ENCODE results near the gene TARBP2.
"Not testable (repeated sequence)": the region's sequence is repeated elsewhere in the genome, so short reads cannot be mapped to it uniquely, and the experiment has no call there.

Gene TARBP2

DNA sequence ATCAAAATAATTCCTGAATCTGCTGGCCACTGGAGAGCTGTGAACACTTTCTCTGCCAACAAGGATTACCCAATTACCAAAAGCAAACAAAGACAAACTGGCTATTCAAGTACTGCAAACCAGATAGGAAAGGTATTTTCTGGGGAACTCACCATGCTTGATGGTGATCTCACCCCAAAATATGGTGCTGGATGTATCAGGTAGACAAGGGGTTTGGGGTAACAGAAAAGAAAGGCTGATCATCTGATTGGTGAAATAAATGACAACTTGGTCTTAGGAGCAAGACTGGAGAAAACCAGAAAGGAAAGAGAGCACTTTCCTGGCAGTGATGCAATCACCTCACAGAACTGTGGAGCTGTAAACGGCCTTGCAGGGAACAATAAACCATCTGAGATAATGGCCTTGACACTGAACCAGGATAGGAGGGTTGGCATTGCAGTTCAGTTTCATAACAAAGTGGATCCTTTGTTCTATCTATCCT, 37.2 kb downstream of the TARBP2 start:
- TF ChIP-seq CTCF (IDR thresholded peaks at IDR 0.05; ENCODE audit: extremely low read depth, missing control alignments): no peak
- DNase-seq (ENCODE audit: low spot score): no peak

DNA sequence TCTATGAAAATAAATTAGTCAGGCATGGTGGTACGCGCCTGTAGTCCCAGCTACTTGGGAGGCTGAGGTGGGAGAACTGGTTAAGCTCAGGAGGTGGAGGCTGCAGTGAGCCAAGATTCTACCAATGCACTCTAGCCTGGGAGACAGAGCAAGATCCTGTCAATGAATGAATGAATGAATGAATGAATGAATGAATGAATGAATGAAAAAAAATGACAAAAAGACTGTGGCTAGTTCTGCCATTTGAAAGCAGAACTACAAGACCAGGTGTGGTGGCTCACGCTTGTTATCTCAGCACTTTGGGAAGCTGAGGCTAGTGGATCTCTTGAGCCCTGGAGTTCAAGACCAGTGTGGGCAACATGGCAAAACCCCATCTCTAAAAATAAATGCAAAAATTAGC, 38.4 kb downstream of the TARBP2 start:
- no peak for DNase-seq (ENCODE audit: low spot score)
- no peak for TF ChIP-seq CTCF (IDR thresholded peaks at IDR 0.05; ENCODE audit: extremely low read depth, missing control alignments)

- DNase-seq (ENCODE audit: low spot score): peak; percentile 75
- peak; percentile 80 for TF ChIP-seq CTCF (IDR thresholded peaks at IDR 0.05; ENCODE audit: extremely low read depth, missing control alignments)
Measured at GRCh38 chr12:53543539-53543938, 42.5 kb downstream of the TARBP2 start.

- DNase-seq (ENCODE audit: low spot score): not testable (repeated sequence)
Measured at GRCh38 chr12:53548354-53548753, 47.3 kb downstream of the TARBP2 start.

DNA sequence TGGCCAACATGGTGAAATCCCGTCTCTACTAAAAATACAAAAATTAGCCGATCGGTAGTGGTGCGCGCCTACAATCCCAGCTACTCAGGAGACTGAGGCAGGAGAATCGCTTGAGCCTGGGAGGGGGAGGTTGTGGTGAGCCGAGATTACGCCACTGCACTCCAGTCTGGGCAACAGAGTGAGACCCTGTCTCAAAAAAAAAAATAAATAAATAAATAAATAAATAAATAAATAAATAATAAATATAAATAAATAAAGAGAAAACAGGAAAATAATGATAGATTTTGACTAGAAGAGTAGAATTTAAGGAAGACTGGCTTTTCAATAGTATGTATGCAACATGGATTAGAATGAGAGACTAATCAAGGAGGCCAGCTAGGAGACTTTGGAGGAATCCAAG, 49.0 kb downstream of the TARBP2 start:
- DNase-seq (ENCODE audit: low spot score): not testable (repeated sequence)

DNA sequence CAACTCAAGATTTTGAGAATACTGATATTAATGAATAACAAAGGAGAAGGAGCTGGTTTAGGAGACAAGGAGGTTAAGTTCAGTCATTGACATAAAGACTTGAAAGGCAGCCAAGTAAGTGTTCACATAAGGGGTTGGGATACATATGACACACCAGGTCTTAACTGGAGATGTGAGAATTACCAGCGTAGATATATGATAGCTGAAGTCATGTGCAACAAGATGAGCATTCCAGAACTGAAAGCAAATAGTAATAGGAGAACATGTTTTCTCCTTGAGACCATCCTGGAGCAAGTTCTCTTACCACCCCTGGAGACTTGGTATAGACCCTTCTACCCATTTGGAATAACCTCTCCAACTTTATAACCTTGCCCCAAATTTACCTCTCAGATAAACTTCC, 49.5 kb downstream of the TARBP2 start:
- TF ChIP-seq CTCF (IDR thresholded peaks at IDR 0.05; ENCODE audit: extremely low read depth, missing control alignments): no peak

GRCh38 chr12:53551889-53552291, 50.8 kb downstream of the TARBP2 start:
- no peak for DNase-seq (ENCODE audit: low spot score)
- no peak for TF ChIP-seq CTCF (IDR thresholded peaks at IDR 0.05; ENCODE audit: extremely low read depth, missing control alignments)

More for the DNA sequence above, 49.5 kb downstream of the TARBP2 start:
- no peak for DNase-seq (ENCODE audit: low spot score)

- no peak for TF ChIP-seq CTCF (IDR thresholded peaks at IDR 0.05; ENCODE audit: extremely low read depth, missing control alignments)
- no peak for DNase-seq (ENCODE audit: low spot score)
Measured at GRCh38 chr12:53552361-53553327, 51.6 kb downstream of the TARBP2 start.
